ENCODE results near the gene NOC3L. TPM values are rescaled to one million over a fixed set of nuclear protein-coding genes. Genes with fewer than 3 reads are reported as not detected.

Gene NOC3L
- total RNA-seq, 1 donor from 2014 or later = 9.3 TPM

DNA sequence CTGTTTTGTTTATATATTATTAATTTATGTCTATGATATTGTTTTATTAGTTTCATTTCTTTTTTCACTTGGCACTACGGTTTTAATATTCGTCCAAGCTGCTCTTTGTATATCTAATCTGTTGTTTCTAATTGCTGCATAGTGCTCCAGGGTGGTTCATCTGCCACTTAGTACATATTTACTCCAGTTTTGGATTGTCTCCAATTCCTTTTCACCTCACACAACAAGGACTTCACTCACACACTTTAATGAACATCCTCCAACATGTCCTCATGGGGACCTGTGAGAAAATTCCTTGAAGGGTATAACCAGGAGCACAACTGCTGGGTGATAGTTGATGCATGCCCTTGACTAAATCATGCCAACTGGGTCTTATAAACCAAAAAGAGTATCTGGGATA, 14.1 kb upstream of the NOC3L start:
- Mint-ChIP-seq H3K27ac (ENCODE audit: unreplicated experiment) (no peak overlapping the region), H3K27me3 (ENCODE audit: unreplicated experiment) (peaks cover 2% of the 10 kb centered on the region), H3K36me3 (ENCODE audit: low read depth, unreplicated experiment) (no peaks in the 10 kb centered on the region), H3K4me1 (ENCODE audit: unreplicated experiment) (peaks cover 15% of the 10 kb centered on the region), H3K9me3 (ENCODE audit: unreplicated experiment) (no peaks in the 10 kb centered on the region), H3K4me3 (ENCODE audit: unreplicated experiment) (no peak overlapping the region)
- no peak for DNase-seq (ENCODE audit: low spot score)
- TF ChIP-seq, protein P1, sequence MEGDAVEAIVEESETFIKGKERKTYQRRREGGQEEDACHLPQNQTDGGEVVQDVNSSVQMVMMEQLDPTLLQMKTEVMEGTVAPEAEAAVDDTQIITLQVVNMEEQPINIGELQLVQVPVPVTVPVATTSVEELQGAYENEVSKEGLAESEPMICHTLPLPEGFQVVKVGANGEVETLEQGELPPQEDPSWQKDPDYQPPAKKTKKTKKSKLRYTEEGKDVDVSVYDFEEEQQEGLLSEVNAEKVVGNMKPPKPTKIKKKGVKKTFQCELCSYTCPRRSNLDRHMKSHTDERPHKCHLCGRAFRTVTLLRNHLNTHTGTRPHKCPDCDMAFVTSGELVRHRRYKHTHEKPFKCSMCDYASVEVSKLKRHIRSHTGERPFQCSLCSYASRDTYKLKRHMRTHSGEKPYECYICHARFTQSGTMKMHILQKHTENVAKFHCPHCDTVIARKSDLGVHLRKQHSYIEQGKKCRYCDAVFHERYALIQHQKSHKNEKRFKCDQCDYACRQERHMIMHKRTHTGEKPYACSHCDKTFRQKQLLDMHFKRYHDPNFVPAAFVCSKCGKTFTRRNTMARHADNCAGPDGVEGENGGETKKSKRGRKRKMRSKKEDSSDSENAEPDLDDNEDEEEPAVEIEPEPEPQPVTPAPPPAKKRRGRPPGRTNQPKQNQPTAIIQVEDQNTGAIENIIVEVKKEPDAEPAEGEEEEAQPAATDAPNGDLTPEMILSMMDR (IDR thresholded peaks at IDR 0.05; ENCODE audit: unreplicated experiment) = no peak

DNA sequence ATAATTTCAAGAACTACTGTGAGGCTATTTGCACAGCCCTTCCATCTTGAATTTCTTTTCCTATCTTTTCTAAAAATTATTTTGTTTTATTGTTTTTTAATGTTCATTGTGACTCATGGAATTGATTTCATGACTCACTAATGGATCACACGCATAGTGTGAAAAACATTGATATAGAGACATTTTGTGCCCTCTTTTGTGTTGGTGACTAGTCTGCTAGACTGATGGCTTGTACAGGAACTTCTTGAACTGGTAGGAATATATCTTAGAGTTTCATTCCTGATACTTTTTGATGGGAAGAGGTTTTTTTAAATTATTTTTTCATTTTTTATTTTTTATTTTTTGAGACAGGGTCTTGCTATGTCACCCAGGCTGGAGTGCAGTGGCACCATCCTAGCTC, 12.6 kb upstream of the NOC3L start:
- peaks cover 18% of the 10 kb centered on the region for H3K4me1 Mint-ChIP-seq (ENCODE audit: unreplicated experiment)
- no peak overlapping the region for H3K4me3 Mint-ChIP-seq (ENCODE audit: unreplicated experiment)
- no peaks in the 10 kb centered on the region for H3K27me3 Mint-ChIP-seq (ENCODE audit: unreplicated experiment)
- DNase-seq (ENCODE audit: low spot score) = no peak
- TF ChIP-seq, protein P1 (IDR thresholded peaks at IDR 0.05; ENCODE audit: unreplicated experiment) = no peak
- H3K9me3 Mint-ChIP-seq (ENCODE audit: unreplicated experiment) = no peaks in the 10 kb centered on the region
- no peak overlapping the region for H3K27ac Mint-ChIP-seq (ENCODE audit: unreplicated experiment)
- H3K36me3 Mint-ChIP-seq (ENCODE audit: low read depth, unreplicated experiment) = no peaks in the 10 kb centered on the region

DNA sequence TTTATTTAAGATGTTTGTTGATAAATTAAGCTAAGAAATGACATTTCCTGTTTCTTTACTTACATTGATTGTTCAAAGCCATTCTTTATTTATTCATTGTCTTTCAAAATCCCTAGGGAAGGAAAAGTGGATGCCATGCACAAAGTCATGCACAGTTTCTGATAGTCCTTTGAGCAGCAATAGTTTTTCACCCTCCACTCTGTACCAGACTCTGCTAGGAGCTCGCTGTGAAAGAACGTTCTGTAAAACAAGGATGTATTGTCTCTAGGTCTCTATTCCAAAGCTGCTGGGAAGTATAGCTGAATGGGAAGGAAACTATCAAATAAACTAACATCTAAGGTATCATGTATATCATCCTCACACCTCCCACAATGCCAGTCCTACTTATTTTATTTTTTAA, 7.8 kb upstream of the NOC3L start:
- no peaks in the 10 kb centered on the region for H3K27me3 Mint-ChIP-seq (ENCODE audit: unreplicated experiment)
- H3K9me3 Mint-ChIP-seq (ENCODE audit: unreplicated experiment) = no peaks in the 10 kb centered on the region
- H3K36me3 Mint-ChIP-seq (ENCODE audit: low read depth, unreplicated experiment) = no peaks in the 10 kb centered on the region
- peaks cover 3% of the 10 kb centered on the region for H3K4me1 Mint-ChIP-seq (ENCODE audit: unreplicated experiment)
- no peak overlapping the region for H3K27ac Mint-ChIP-seq (ENCODE audit: unreplicated experiment)
- DNase-seq (ENCODE audit: low spot score) = no peak
- no peak overlapping the region for H3K4me3 Mint-ChIP-seq (ENCODE audit: unreplicated experiment)
- TF ChIP-seq, protein P1 (IDR thresholded peaks at IDR 0.05; ENCODE audit: unreplicated experiment) = no peak

DNA sequence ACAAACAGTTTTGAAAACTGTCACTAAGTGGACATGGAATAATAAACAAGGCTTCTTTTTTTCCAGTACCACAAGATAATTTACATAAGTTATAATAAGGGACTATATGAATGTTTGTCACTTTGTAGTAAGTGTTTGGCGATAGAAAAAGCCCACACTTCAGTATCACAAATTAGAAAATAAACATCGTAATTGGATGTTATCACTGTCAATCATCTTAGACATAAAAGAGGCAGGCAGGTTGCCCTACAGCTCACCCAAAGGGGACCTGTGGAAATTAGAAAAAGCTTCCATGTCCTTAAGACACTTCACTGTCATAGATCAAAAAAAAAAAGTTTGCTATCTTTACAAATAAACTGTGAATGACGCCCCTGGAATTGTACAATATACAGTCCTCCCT, 3.6 kb upstream of the NOC3L start:
- DNase-seq (ENCODE audit: low spot score) = no peak
- Mint-ChIP-seq H3K36me3 (ENCODE audit: low read depth, unreplicated experiment) (no peaks in the 10 kb centered on the region), H3K4me3 (ENCODE audit: unreplicated experiment) (no peak overlapping the region), H3K4me1 (ENCODE audit: unreplicated experiment) (peaks cover 3% of the 10 kb centered on the region), H3K27me3 (ENCODE audit: unreplicated experiment) (no peaks in the 10 kb centered on the region), H3K9me3 (ENCODE audit: unreplicated experiment) (no peaks in the 10 kb centered on the region), H3K27ac (ENCODE audit: unreplicated experiment) (no peak overlapping the region)
- TF ChIP-seq, protein P1 (IDR thresholded peaks at IDR 0.05; ENCODE audit: unreplicated experiment) = no peak

DNA sequence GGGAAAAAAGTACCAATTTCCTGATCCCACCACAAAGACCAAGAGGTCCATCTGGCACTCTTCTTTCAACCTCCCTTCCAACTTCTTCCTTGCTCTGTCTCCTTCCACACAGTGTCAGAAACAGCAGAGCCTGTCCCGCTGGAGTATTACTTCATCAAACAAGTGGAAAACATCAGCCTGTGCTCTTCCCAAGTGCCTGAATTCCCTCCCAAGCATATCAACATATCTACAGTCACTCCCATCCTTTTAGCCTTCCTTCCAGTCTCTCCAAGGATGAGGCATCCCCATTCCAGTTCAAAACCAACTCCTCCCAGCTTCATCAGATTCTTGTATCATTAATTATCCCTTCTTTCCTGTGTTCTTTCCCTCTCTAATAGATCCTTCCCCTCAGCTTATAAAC, 1.7 kb upstream of the NOC3L start:
- H3K4me3 Mint-ChIP-seq (ENCODE audit: unreplicated experiment) = no peak overlapping the region
- H3K27ac Mint-ChIP-seq (ENCODE audit: unreplicated experiment) = no peak overlapping the region
- DNase-seq (ENCODE audit: low spot score) = no peak
- TF ChIP-seq, protein P1 (IDR thresholded peaks at IDR 0.05; ENCODE audit: unreplicated experiment) = no peak
- no peaks in the 10 kb centered on the region for H3K4me1 Mint-ChIP-seq (ENCODE audit: unreplicated experiment)
- no peaks in the 10 kb centered on the region for H3K36me3 Mint-ChIP-seq (ENCODE audit: low read depth, unreplicated experiment)
- no peaks in the 10 kb centered on the region for H3K9me3 Mint-ChIP-seq (ENCODE audit: unreplicated experiment)
- H3K27me3 Mint-ChIP-seq (ENCODE audit: unreplicated experiment) = no peaks in the 10 kb centered on the region
